Dendritic cell treated with granulocyte-macrophage colony-stimulating factor and Interleukin-4, amounts not matched to agents 40 ng/mL and 50 ng/mL, for 4 days (primary cell): ENCODE results near the gene KIF14.

Experiments used
- H3K27ac Mint-ChIP-seq: one replicate; pipeline ENCODE4 v1.8.0; 2022; ENCODE audit warnings: mild to moderate bottlenecking, mixed read lengths
- H3K27me3 Mint-ChIP-seq: one replicate; pipeline ENCODE4 v1.8.0; 2022; ENCODE audit warnings: mild to moderate bottlenecking, mixed read lengths
- H3K36me3 Mint-ChIP-seq: one replicate; pipeline ENCODE4 v1.8.0; 2022; ENCODE audit warnings: low read depth, mixed read lengths
- H3K4me1 Mint-ChIP-seq: one replicate; pipeline ENCODE4 v1.8.0; 2022; ENCODE audit warnings: low read depth, mixed read lengths
- H3K4me3 Mint-ChIP-seq: one replicate; pipeline ENCODE4 v1.8.0; 2022; ENCODE audit warnings: mild to moderate bottlenecking, moderate library complexity, mixed read lengths
- H3K9me3 Mint-ChIP-seq: one replicate; pipeline ENCODE4 v1.8.0; 2022; ENCODE audit warnings: mixed read lengths
- intact Hi-C: fragments of 100-400 bp; cut with micrococcal nuclease; formaldehyde crosslinking; loops from one replicate; pipeline ENCODE4 v1.15.0; 2022

KIF14 gene

GRCh38 chr1:200620273-200621131, at the start of gene KIF14:
Gene KIF14 (minus strand): TSS chr1:200620751. CDS start chr1:200618723, 2,028 bp downstream.
- Mint-ChIP-seq H3K9me3 (no peaks in the 10 kb centered on the region), H3K27ac (peak within 1 kb of the TSS; percentile 94), H3K27me3 (no peaks in the 10 kb centered on the region), H3K36me3 (peaks cover 6% of the 10 kb centered on the region), H3K4me3 (peak within 1 kb of the TSS; percentile 93), H3K4me1 (peaks cover 9% of the 10 kb centered on the region)
- intact Hi-C loops: loop anchor here (2.0 to 5.0 kb wide), 3 partner anchors 22 to 117 kb away; partner anchors contain the start of gene CAMSAP2

GRCh38 chr1:200669314-200670241, 49.0 kb upstream of the KIF14 start, which contains the start of gene DDX59:
Gene DDX59 (minus strand): TSS chr1:200669907. CDS start chr1:200666740, 3,167 bp downstream.
- Mint-ChIP-seq H3K4me1 (peaks cover 39% of the 10 kb centered on the region), H3K9me3 (no peaks in the 10 kb centered on the region), H3K27ac (peak within 1 kb of the TSS; percentile 98), H3K27me3 (no peaks in the 10 kb centered on the region), H3K4me3 (peak within 1 kb of the TSS; percentile 93), H3K36me3 (peaks cover 16% of the 10 kb centered on the region)
- intact Hi-C loops: loop anchor here (1.0 to 10.0 kb wide), 5 partner anchors 15 to 135 kb away; partner anchors contain the start of genes CAMSAP2 and KIF14

- Mint-ChIP-seq H3K36me3 (peaks cover 25% of the 10 kb centered on the region), H3K4me3 (peak overlapping the region; percentile 93), H3K9me3 (no peaks in the 10 kb centered on the region), H3K4me1 (peaks cover 42% of the 10 kb centered on the region), H3K27ac (peak overlapping the region; percentile 98), H3K27me3 (no peaks in the 10 kb centered on the region)
- intact Hi-C loops: loop anchor here (1.0 to 5.0 kb wide), 3 partner anchors 14 to 69 kb away; partner anchors contain the start of gene CAMSAP2
Observed at GRCh38 chr1:200668514-200669313, 48.2 kb upstream of the KIF14 start.

GRCh38 chr1:200666309-200666708, 45.8 kb upstream of the KIF14 start:
- intact Hi-C loops: loop anchor here (5.0 kb wide), 1 partner anchor 71 kb away; the partner anchor contains the start of gene CAMSAP2
- Mint-ChIP-seq H3K9me3 (no peaks in the 10 kb centered on the region), H3K27me3 (no peaks in the 10 kb centered on the region), H3K27ac (peak overlapping the region; percentile 35), H3K4me1 (peaks cover 49% of the 10 kb centered on the region), H3K4me3 (no peak overlapping the region), H3K36me3 (peaks cover 46% of the 10 kb centered on the region)

- intact Hi-C loops: loop anchor here (5.0 kb wide), 1 partner anchor 71 kb away; the partner anchor contains the start of gene CAMSAP2
- Mint-ChIP-seq H3K4me1 (peaks cover 46% of the 10 kb centered on the region), H3K36me3 (peaks cover 50% of the 10 kb centered on the region), H3K9me3 (no peaks in the 10 kb centered on the region), H3K4me3 (no peak overlapping the region), H3K27ac (peak overlapping the region; percentile 35), H3K27me3 (no peaks in the 10 kb centered on the region)
Observed at GRCh38 chr1:200665861-200666260, 45.3 kb upstream of the KIF14 start.

GRCh38 chr1:200660719-200661118, 40.2 kb upstream of the KIF14 start:
- no peaks in the 10 kb centered on the region for H3K9me3 Mint-ChIP-seq
- H3K27ac Mint-ChIP-seq: no peak overlapping the region
- no peaks in the 10 kb centered on the region for H3K27me3 Mint-ChIP-seq
- peaks cover 44% of the 10 kb centered on the region for H3K4me1 Mint-ChIP-seq
- no peak overlapping the region for H3K4me3 Mint-ChIP-seq
- H3K36me3 Mint-ChIP-seq: peaks cover 89% of the 10 kb centered on the region
- intact Hi-C loops: no loop called here

GRCh38 chr1:200659269-200659668, 38.7 kb upstream of the KIF14 start:
- peak overlapping the region; percentile 38 for H3K27ac Mint-ChIP-seq
- H3K4me1 Mint-ChIP-seq: peaks cover 49% of the 10 kb centered on the region
- H3K36me3 Mint-ChIP-seq: peaks cover 80% of the 10 kb centered on the region
- H3K27me3 Mint-ChIP-seq: no peaks in the 10 kb centered on the region
- no peaks in the 10 kb centered on the region for H3K9me3 Mint-ChIP-seq
- intact Hi-C loops: no loop called here
- no peak overlapping the region for H3K4me3 Mint-ChIP-seq

- Mint-ChIP-seq H3K9me3 (no peaks in the 10 kb centered on the region), H3K27ac (no peak overlapping the region), H3K4me1 (peaks cover 56% of the 10 kb centered on the region), H3K27me3 (no peaks in the 10 kb centered on the region), H3K4me3 (no peak overlapping the region), H3K36me3 (peaks cover 80% of the 10 kb centered on the region)
- intact Hi-C loops: no loop called here
Observed at GRCh38 chr1:200658037-200658818, 37.7 kb upstream of the KIF14 start.

- intact Hi-C loops: loop anchor here (2.0 kb wide), 1 partner anchor 14 kb away; the partner anchor contains the start of gene DDX59
- H3K4me3 Mint-ChIP-seq: no peak overlapping the region
- H3K27ac Mint-ChIP-seq: peak overlapping the region; percentile 69
- peaks cover 45% of the 10 kb centered on the region for H3K4me1 Mint-ChIP-seq
- no peaks in the 10 kb centered on the region for H3K27me3 Mint-ChIP-seq
- no peaks in the 10 kb centered on the region for H3K9me3 Mint-ChIP-seq
- peaks cover 62% of the 10 kb centered on the region for H3K36me3 Mint-ChIP-seq
Observed at GRCh38 chr1:200654660-200655059, 34.1 kb upstream of the KIF14 start.

- Mint-ChIP-seq H3K27ac (peak overlapping the region; percentile 69), H3K27me3 (no peaks in the 10 kb centered on the region), H3K36me3 (peaks cover 59% of the 10 kb centered on the region), H3K9me3 (no peaks in the 10 kb centered on the region), H3K4me1 (peaks cover 42% of the 10 kb centered on the region), H3K4me3 (no peak overlapping the region)
- intact Hi-C loops: no loop called here
Observed at GRCh38 chr1:200653022-200653462, 32.5 kb upstream of the KIF14 start.

- no peaks in the 10 kb centered on the region for H3K9me3 Mint-ChIP-seq
- peaks cover 57% of the 10 kb centered on the region for H3K36me3 Mint-ChIP-seq
- no peak overlapping the region for H3K27ac Mint-ChIP-seq
- H3K4me1 Mint-ChIP-seq: peaks cover 42% of the 10 kb centered on the region
- no peak overlapping the region for H3K4me3 Mint-ChIP-seq
- intact Hi-C loops: no loop called here
- H3K27me3 Mint-ChIP-seq: no peaks in the 10 kb centered on the region
Observed at GRCh38 chr1:200652378-200652777, 31.8 kb upstream of the KIF14 start.

- intact Hi-C loops: no loop called here
- Mint-ChIP-seq H3K4me3 (peak overlapping the region; percentile 6), H3K27ac (peak overlapping the region; percentile 91), H3K4me1 (peaks cover 23% of the 10 kb centered on the region), H3K27me3 (no peaks in the 10 kb centered on the region), H3K36me3 (peaks cover 30% of the 10 kb centered on the region), H3K9me3 (no peaks in the 10 kb centered on the region)
Observed at GRCh38 chr1:200646515-200646914, 26.0 kb upstream of the KIF14 start.
